NT2/D1 (cell line): ENCODE results near the gene TM4SF1.

ENCODE experiments used
- YY1 ChIP-seq: IDR thresholded peaks from 2 replicates; pipeline ENCODE4 v1.6.1; 2011; ENCODE audit not compliant: insufficient read length, insufficient read depth
- ZNF274 ChIP-seq: IDR thresholded peaks from 2 replicates; pipeline ENCODE4 v1.6.1; 2011; ENCODE audit warnings: mild to moderate bottlenecking, low read depth, low read length

GRCh38 chr3:149332771-149333170, 44.7 kb downstream of the TM4SF1 start:
- no peak for TF ChIP-seq ZNF274
- TF ChIP-seq YY1: no peak
